ENCODE results near the gene HTT.

Gene HTT

GRCh38 chr4:3205995-3206394, 131.5 kb downstream of the HTT start:
- DNase-seq = no peak

GRCh38 chr4:3206439-3207100, 132.1 kb downstream of the HTT start:
- DNase-seq = no peak

- no peak for DNase-seq
Measured at GRCh38 chr4:3207531-3208037, 133.1 kb downstream of the HTT start.

GRCh38 chr4:3208826-3209225, 134.3 kb downstream of the HTT start:
- DNase-seq = no peak

- DNase-seq = no peak
Measured at GRCh38 chr4:3209551-3210325, 135.3 kb downstream of the HTT start.

GRCh38 chr4:3210467-3210866, 136.0 kb downstream of the HTT start:
- DNase-seq = no peak

- DNase-seq = no peak
Measured at GRCh38 chr4:3211866-3212265, 137.4 kb downstream of the HTT start.

- no peak for DNase-seq
Measured at GRCh38 chr4:3212391-3213105, 138.1 kb downstream of the HTT start.

- DNase-seq = no peak
Measured at GRCh38 chr4:3213106-3213425, 138.6 kb downstream of the HTT start.

GRCh38 chr4:3213661-3214250, 139.3 kb downstream of the HTT start:
- DNase-seq = no peak

- DNase-seq = no peak
Measured at GRCh38 chr4:3215256-3215655, 140.8 kb downstream of the HTT start.

- no peak for DNase-seq
Measured at GRCh38 chr4:3215733-3216132, 141.3 kb downstream of the HTT start.

GRCh38 chr4:3217266-3217665, 142.8 kb downstream of the HTT start:
- no peak for DNase-seq

- DNase-seq = no peak
Measured at GRCh38 chr4:3217771-3218170, 143.3 kb downstream of the HTT start.

GRCh38 chr4:3218824-3219760, 144.6 kb downstream of the HTT start:
- DNase-seq = no peak

- no peak for DNase-seq
Measured at GRCh38 chr4:3219761-3220475, 145.4 kb downstream of the HTT start.

GRCh38 chr4:3220476-3221183, 146.1 kb downstream of the HTT start:
- no peak for DNase-seq

GRCh38 chr4:3221184-3221494, 146.7 kb downstream of the HTT start:
- DNase-seq = no peak

- DNase-seq = no peak
Measured at GRCh38 chr4:3221996-3222395, 147.5 kb downstream of the HTT start.

- DNase-seq = no peak
Measured at GRCh38 chr4:3223346-3223745, 148.9 kb downstream of the HTT start.
